Measurements from ENCODE around the gene MORN1. TPM values are rescaled to one million over a fixed set of nuclear protein-coding genes. Genes with fewer than 3 reads are reported as not detected.

MORN1 gene
- total RNA-seq, 1 experiment from 2014 or later, result 23.2 TPM

DNA sequence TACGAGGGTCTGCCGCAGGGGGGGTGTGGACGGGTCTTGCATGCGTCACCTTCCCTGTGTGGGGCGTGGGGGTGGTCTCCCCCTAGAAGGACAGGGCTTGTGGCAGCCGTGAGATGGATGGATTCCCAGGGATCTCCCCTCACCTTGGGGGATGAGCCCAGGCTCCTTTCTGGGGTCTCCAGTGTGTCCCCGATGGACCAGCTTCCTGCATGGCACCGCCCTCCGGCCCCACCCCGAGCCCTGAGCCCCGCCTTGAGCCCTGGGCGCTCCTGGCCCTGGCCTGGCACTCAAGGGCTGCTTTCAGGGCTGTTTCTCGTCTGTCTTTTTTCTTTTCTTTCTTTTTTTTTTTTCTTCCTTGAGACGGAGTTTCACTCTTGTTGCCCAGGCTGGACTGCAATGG is 103.7 kb downstream of the MORN1 start:
- CTCF ChIA-PET, result no interaction called here
- no TSS peak for BruUV-seq (replicated peaks)
- H3K9me3 Mint-ChIP-seq (ENCODE audit: low read depth, unreplicated experiment), result no peaks in the 10 kb centered on the region
- TF ChIP-seq, protein P1, sequence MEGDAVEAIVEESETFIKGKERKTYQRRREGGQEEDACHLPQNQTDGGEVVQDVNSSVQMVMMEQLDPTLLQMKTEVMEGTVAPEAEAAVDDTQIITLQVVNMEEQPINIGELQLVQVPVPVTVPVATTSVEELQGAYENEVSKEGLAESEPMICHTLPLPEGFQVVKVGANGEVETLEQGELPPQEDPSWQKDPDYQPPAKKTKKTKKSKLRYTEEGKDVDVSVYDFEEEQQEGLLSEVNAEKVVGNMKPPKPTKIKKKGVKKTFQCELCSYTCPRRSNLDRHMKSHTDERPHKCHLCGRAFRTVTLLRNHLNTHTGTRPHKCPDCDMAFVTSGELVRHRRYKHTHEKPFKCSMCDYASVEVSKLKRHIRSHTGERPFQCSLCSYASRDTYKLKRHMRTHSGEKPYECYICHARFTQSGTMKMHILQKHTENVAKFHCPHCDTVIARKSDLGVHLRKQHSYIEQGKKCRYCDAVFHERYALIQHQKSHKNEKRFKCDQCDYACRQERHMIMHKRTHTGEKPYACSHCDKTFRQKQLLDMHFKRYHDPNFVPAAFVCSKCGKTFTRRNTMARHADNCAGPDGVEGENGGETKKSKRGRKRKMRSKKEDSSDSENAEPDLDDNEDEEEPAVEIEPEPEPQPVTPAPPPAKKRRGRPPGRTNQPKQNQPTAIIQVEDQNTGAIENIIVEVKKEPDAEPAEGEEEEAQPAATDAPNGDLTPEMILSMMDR (IDR thresholded peaks at IDR 0.05; ENCODE audit: unreplicated experiment), result no peak
- no peaks in the 10 kb centered on the region for H3K36me3 Mint-ChIP-seq (ENCODE audit: insufficient read depth, unreplicated experiment)
- intact Hi-C loops (cut with micrococcal nuclease; ENCODE audit: unreplicated experiment), result no loop called here
- H3K4me1 Mint-ChIP-seq (ENCODE audit: low read depth, unreplicated experiment), result no peaks in the 10 kb centered on the region
- H3K27me3 Mint-ChIP-seq (ENCODE audit: unreplicated experiment), result no peaks in the 10 kb centered on the region
- no peak overlapping the region for H3K4me3 Mint-ChIP-seq (ENCODE audit: low read depth, unreplicated experiment)
- no peak for DNase-seq
- H3K27ac Mint-ChIP-seq (ENCODE audit: unreplicated experiment), result no peak overlapping the region

DNA sequence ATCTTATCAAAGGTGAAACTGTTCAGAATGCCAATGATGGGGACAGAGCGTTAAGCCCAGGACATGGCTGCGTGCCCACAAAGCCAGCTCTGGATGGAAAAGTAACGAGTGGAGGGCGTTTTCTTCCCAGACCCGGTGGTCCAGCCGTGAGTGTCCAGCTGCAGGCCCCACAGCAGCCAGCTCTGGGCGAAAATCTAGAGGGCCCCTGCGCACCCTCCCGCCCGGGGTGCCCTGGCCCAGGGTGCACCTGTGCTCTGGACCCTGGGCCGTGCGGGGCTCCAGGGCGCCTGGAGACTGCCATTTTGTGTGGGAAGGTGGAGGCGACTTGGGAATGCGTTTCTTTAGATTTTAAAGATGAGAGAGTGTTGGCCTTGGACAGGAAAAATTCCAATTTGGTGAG is 104.4 kb downstream of the MORN1 start:
- H3K27ac Mint-ChIP-seq (ENCODE audit: unreplicated experiment), result no peak overlapping the region
- intact Hi-C loops (cut with micrococcal nuclease; ENCODE audit: unreplicated experiment), result no loop called here
- H3K27me3 Mint-ChIP-seq (ENCODE audit: unreplicated experiment), result no peaks in the 10 kb centered on the region

GRCh38 chr1:2284932-2285331 is 106.4 kb downstream of the MORN1 start:
- no peaks in the 10 kb centered on the region for H3K9me3 Mint-ChIP-seq (ENCODE audit: low read depth, unreplicated experiment)
- H3K27ac Mint-ChIP-seq (ENCODE audit: unreplicated experiment), result no peak overlapping the region
- CTCF ChIA-PET, result no interaction called here
- TF ChIP-seq, protein P1 (IDR thresholded peaks at IDR 0.05; ENCODE audit: unreplicated experiment), result no peak
- DNase-seq, result no peak
- no TSS peak for BruUV-seq (replicated peaks)
- no peaks in the 10 kb centered on the region for H3K27me3 Mint-ChIP-seq (ENCODE audit: unreplicated experiment)
- no peaks in the 10 kb centered on the region for H3K36me3 Mint-ChIP-seq (ENCODE audit: insufficient read depth, unreplicated experiment)
- H3K4me1 Mint-ChIP-seq (ENCODE audit: low read depth, unreplicated experiment), result no peaks in the 10 kb centered on the region
- no peak overlapping the region for H3K4me3 Mint-ChIP-seq (ENCODE audit: low read depth, unreplicated experiment)
- intact Hi-C loops (cut with micrococcal nuclease; ENCODE audit: unreplicated experiment), result no loop called here

More for the DNA sequence above, 104.4 kb downstream of the MORN1 start:
- CTCF ChIA-PET, result no interaction called here
- Mint-ChIP-seq H3K4me1 (ENCODE audit: low read depth, unreplicated experiment) (no peaks in the 10 kb centered on the region), H3K9me3 (ENCODE audit: low read depth, unreplicated experiment) (no peaks in the 10 kb centered on the region), H3K36me3 (ENCODE audit: insufficient read depth, unreplicated experiment) (no peaks in the 10 kb centered on the region), H3K4me3 (ENCODE audit: low read depth, unreplicated experiment) (no peak overlapping the region)
- no peak for DNase-seq
- TF ChIP-seq, protein P1 (IDR thresholded peaks at IDR 0.05; ENCODE audit: unreplicated experiment), result no peak
- no TSS peak for BruUV-seq (replicated peaks)

DNA sequence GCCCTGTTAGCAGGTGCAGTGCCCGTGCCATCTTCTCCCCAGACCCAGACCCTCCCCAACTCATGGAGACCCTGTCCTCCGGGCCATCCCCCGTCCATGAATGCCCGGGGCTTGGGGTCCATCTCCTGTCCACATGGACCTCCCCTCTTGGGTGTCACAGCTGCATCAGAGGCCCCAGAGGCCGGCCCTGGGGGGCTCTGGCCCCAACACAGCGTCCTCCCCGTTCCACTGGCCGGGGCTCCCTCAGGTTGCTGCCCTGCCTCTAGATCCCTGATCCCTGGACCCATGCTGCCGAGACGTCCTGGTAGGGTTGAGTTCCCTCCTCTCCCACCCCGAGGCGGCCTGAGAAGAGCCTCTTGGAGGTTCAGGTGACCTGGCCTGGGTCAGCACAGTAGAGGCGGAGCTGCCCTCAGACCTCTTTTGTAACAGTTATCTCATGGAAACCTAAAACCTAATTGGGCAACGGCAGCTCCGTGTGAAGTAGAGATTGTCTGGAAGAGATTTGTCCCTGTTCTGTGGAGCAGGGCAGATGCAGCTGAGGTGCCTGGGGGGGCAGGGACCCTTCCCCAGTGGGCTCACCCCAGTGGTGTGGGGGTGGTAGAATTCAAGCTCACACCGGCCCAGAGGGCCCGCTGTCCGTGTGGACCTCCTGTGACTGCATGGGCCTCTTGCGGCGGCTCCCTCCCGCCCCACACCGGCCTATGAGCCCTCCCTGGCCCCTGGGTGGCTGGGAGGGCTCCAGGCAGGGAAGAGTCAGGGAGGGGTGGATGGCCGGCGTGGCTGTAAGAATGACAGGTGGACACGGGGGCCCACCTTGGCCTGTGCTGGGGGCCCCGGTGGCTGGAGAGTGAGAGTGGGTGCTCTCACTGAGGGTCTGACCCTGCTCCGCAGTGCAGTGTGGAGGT is 107.1 kb downstream of the MORN1 start:
- no peak overlapping the region for H3K4me3 Mint-ChIP-seq (ENCODE audit: low read depth, unreplicated experiment)
- intact Hi-C loops (cut with micrococcal nuclease; ENCODE audit: unreplicated experiment), result no loop called here
- TF ChIP-seq, protein P1 (IDR thresholded peaks at IDR 0.05; ENCODE audit: unreplicated experiment), result no peak
- CTCF ChIA-PET, result no interaction called here
- H3K9me3 Mint-ChIP-seq (ENCODE audit: low read depth, unreplicated experiment), result no peaks in the 10 kb centered on the region
- DNase-seq, result no peak
- H3K36me3 Mint-ChIP-seq (ENCODE audit: insufficient read depth, unreplicated experiment), result no peaks in the 10 kb centered on the region
- H3K4me1 Mint-ChIP-seq (ENCODE audit: low read depth, unreplicated experiment), result no peaks in the 10 kb centered on the region
- no peak overlapping the region for H3K27ac Mint-ChIP-seq (ENCODE audit: unreplicated experiment)
- BruUV-seq (replicated peaks), result no TSS peak
- H3K27me3 Mint-ChIP-seq (ENCODE audit: unreplicated experiment), result no peaks in the 10 kb centered on the region

Data from Calu3 (cell line).